PFSK-1 (cell line): ENCODE measurements around the gene ADGRG2.

ENCODE experiments used
- FOXP2 ChIP-seq: optimal IDR thresholded peaks from 2 replicates; pipeline ENCODE3; 2011; ENCODE audit warnings: borderline replicate concordance, control low read depth, inconsistent platforms; ENCODE audit not compliant: insufficient read depth; ENCODE audit errors: extremely low read length, extremely low read depth
- POLR2AphosphoS5 ChIP-seq: IDR thresholded peaks from 2 replicates; pipeline ENCODE4 v1.6.1; 2012; ENCODE audit warnings: low read depth, mild to moderate bottlenecking, control low read depth, low read length, moderate library complexity
- SIN3A ChIP-seq: IDR thresholded peaks from 2 replicates; pipeline ENCODE4 v1.6.1; 2012; ENCODE audit warnings: mild to moderate bottlenecking, low read length, moderate library complexity, borderline replicate concordance; ENCODE audit not compliant: insufficient read depth
- TAF1 ChIP-seq: IDR thresholded peaks from 2 replicates; pipeline ENCODE4 v1.6.1; 2012; ENCODE audit warnings: low read length, control low read depth, borderline replicate concordance; ENCODE audit not compliant: insufficient read depth
- TF ChIP-seq, protein P1 (sequence below), 2 experiments: IDR thresholded peaks; 2 replicates each; pipeline versions ENCODE4 v1.6.1 to v1.8.0; 2011 to 2012; ENCODE audit warnings: low read depth in 2 of 2, low read length in 2 of 2, control low read depth in 1 of 2, inconsistent platforms in 1 of 2, mild to moderate bottlenecking in 1 of 2, moderate library complexity in 1 of 2; ENCODE audit not compliant: insufficient read depth in 1 of 2

Gene ADGRG2

DNA sequence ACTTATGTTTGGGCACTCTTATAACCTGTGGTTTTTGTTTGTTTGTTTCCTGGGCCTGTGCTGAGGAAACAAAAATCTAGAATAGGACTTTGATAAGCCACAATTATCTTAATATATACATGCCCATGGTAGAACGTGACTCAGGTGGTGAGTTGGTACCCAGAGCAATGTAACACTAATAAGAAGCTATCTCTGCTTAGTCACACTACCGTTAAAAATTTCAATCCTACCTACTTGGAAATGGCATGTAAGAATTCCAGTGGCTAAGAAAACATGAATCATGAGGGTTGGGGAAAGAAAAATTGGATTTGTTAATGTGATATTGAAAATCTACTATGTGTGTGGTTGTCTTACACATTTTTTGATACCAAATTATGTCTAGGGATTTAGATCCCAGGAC lies 30.5 kb upstream of the ADGRG2 start:
- no peak for TF ChIP-seq SIN3A
- no peak for TF ChIP-seq POLR2AphosphoS5
- TF ChIP-seq TAF1, result no peak
- TF ChIP-seq, protein P1, sequence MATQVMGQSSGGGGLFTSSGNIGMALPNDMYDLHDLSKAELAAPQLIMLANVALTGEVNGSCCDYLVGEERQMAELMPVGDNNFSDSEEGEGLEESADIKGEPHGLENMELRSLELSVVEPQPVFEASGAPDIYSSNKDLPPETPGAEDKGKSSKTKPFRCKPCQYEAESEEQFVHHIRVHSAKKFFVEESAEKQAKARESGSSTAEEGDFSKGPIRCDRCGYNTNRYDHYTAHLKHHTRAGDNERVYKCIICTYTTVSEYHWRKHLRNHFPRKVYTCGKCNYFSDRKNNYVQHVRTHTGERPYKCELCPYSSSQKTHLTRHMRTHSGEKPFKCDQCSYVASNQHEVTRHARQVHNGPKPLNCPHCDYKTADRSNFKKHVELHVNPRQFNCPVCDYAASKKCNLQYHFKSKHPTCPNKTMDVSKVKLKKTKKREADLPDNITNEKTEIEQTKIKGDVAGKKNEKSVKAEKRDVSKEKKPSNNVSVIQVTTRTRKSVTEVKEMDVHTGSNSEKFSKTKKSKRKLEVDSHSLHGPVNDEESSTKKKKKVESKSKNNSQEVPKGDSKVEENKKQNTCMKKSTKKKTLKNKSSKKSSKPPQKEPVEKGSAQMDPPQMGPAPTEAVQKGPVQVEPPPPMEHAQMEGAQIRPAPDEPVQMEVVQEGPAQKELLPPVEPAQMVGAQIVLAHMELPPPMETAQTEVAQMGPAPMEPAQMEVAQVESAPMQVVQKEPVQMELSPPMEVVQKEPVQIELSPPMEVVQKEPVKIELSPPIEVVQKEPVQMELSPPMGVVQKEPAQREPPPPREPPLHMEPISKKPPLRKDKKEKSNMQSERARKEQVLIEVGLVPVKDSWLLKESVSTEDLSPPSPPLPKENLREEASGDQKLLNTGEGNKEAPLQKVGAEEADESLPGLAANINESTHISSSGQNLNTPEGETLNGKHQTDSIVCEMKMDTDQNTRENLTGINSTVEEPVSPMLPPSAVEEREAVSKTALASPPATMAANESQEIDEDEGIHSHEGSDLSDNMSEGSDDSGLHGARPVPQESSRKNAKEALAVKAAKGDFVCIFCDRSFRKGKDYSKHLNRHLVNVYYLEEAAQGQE (IDR thresholded peaks at IDR 0.05; ENCODE audit: insufficient read depth in 1 of 2, low read depth in 2 of 2, low read length in 2 of 2), result no peak
- TF ChIP-seq FOXP2, result no peak

DNA sequence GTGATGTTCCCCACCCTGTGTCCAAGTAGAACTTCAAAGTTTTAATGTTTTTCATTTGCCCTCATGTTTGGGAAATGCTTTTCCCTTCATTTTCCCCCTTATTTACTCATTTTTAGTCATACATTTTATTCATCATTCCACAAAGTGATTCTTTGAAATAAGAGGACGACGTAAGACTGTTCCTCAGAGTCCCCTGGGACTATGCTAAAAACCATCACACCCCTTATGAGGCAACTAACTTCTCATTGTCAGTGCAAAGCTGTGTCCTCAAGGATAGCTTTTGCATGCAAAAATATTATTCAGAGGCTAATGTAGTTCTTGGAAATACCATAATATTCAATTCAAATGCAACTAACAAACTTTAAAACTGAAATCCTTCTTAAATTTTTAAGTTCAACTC lies 14.8 kb upstream of the ADGRG2 start:
- no peak for TF ChIP-seq FOXP2
- TF ChIP-seq, protein P1 (IDR thresholded peaks at IDR 0.05; ENCODE audit: insufficient read depth in 1 of 2, low read depth in 2 of 2, low read length in 2 of 2), result no peak
- no peak for TF ChIP-seq SIN3A
- no peak for TF ChIP-seq POLR2AphosphoS5
- no peak for TF ChIP-seq TAF1

DNA sequence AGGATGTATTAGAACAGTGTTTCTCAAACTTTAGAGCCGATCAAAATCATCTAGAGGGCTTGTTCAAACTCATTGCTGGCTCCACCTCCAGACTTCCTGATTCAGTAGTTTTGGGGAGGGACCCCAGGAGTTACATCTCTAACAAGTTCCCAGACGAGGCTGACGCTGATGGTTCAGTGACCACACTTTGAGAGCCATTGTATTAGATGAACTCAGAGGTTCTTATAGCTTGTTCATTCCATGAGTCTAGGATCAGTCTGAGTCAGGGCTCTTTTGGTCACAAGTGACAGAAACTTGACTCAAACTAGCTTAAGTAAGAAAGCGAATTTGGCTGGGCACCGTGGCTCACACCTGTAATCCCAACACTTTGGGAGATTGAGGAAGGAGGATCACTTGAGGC lies 11.5 kb upstream of the ADGRG2 start:
- TF ChIP-seq SIN3A, result no peak
- TF ChIP-seq, protein P1 (IDR thresholded peaks at IDR 0.05; ENCODE audit: insufficient read depth in 1 of 2, low read depth in 2 of 2, low read length in 2 of 2), result no peak
- TF ChIP-seq FOXP2, result no peak
- no peak for TF ChIP-seq POLR2AphosphoS5
- TF ChIP-seq TAF1, result no peak

DNA sequence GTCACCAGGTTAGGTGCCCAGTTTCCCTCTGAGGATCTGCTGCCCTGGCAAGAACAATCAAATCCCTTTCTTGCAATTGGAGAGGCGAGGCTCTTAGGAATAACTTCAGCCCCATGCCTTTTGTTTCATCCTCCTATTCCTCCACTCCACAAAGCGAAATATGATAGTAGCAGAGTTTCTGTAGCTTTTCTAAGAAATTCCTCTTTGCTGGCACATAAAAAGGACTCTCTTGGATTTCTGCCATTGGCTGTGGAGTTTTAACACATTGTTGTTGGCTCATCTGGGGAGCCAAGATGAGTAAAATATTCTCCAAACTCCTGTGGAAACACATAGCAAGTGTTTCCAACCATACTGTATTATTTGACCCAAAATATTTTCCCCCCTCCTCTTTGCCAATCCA lies 11.0 kb upstream of the ADGRG2 start:
- TF ChIP-seq, protein P1 (IDR thresholded peaks at IDR 0.05; ENCODE audit: insufficient read depth in 1 of 2, low read depth in 2 of 2, low read length in 2 of 2), result no peak
- TF ChIP-seq TAF1, result no peak
- TF ChIP-seq SIN3A, result no peak
- TF ChIP-seq POLR2AphosphoS5, result no peak
- TF ChIP-seq FOXP2, result no peak

DNA sequence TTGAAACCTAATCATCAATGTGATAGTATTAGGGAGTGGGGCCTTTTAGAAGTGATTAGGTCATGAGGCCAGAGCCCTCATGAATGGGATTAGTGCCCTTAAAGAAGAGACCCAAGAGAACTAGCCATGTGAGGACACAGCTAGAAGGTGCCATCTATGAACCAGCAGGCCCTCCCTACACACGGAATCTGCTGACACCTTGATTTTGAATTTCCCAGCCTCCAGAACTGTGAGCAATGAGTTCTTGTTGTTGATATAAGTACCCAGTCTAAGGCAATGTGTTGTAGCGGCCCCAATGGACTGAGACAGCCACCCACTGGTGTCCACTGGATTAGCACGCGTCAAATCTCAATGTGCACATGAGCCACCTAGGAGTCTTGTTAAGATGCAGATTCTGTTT lies 8.4 kb upstream of the ADGRG2 start:
- TF ChIP-seq POLR2AphosphoS5 (no peak), FOXP2 (no peak), SIN3A (no peak), TAF1 (no peak)
- TF ChIP-seq, protein P1 (IDR thresholded peaks at IDR 0.05; ENCODE audit: insufficient read depth in 1 of 2, low read depth in 2 of 2, low read length in 2 of 2), result no peak
